Spleen (tissue), 11 donors: ENCODE measurements around the gene NSMCE3. TPM values are rescaled to one million over a fixed set of nuclear protein-coding genes. Genes with fewer than 3 reads are reported as not detected.

Source experiments
- DNase-seq: peaks from one replicate; pipeline ENCODE4 v3.0.0-alpha.2; 2020
- H3K27ac ChIP-seq, 8 donors: fragments of 200-600 bp; sonication (generic) in 7 of 8; 1 replicate in 4 of 8; 2 replicates in 4 of 8; pipeline versions ENCODE4 v1.5.0 to v1.8.0; 2016 to 2021; ENCODE audit warnings: inconsistent platforms in 4 of 8, mild to moderate bottlenecking in 4 of 8, moderate library complexity in 1 of 8
- H3K27me3 ChIP-seq, 7 donors: fragments of 200-600 bp; sonication (generic) in 6 of 7; replicated peaks in 1 of 7; 1 replicate in 4 of 7; 2 replicates in 3 of 7; pipeline versions ENCODE4 v1.5.0 to v1.8.0; 2016 to 2021; ENCODE audit warnings: inconsistent platforms in 3 of 7, mild to moderate bottlenecking in 1 of 7
- H3K36me3 ChIP-seq, 6 donors: fragments of 200-600 bp; sonication (generic) in 5 of 6; 1 replicate in 4 of 6; 2 replicates in 2 of 6; pipeline versions ENCODE4 v1.5.0 to v1.8.0; 2016 to 2021; ENCODE audit warnings: inconsistent platforms in 2 of 6
- H3K4me1 ChIP-seq, 6 donors: fragments of 200-600 bp; sonication (generic) in 5 of 6; 1 replicate in 3 of 6; 2 replicates in 3 of 6; pipeline versions ENCODE4 v1.5.0 to v1.8.0; 2016 to 2021; ENCODE audit warnings: inconsistent platforms in 3 of 6
- H3K4me3 ChIP-seq, 8 donors: fragments of 200-600 bp; sonication (generic) in 7 of 8; 1 replicate in 4 of 8; 2 replicates in 4 of 8; pipeline versions ENCODE4 v1.5.0 to v1.8.0; 2016 to 2021; ENCODE audit warnings: inconsistent platforms in 4 of 8, mild to moderate bottlenecking in 4 of 8, moderate library complexity in 2 of 8
- H3K9me3 ChIP-seq, 8 donors: fragments of 200-600 bp; sonication (generic) in 7 of 8; 1 replicate in 4 of 8; 2 replicates in 4 of 8; pipeline versions ENCODE4 v1.5.0 to v1.8.0; 2016 to 2021; ENCODE audit warnings: inconsistent platforms in 4 of 8
- POLR2A ChIP-seq, 3 donors: fragments of 450-650 bp; IDR thresholded peaks; one replicate each; pipeline ENCODE4 v1.5.1; 2017; ENCODE audit warnings: antibody characterized with exemption in 3 of 3, mild to moderate bottlenecking in 1 of 3
- POLR2AphosphoS5 ChIP-seq, 3 donors: sonication (generic); formaldehyde crosslinking; IDR thresholded peaks; one replicate each; pipeline ENCODE4 v1.5.1; 2017; ENCODE audit warnings: antibody characterized with exemption in 3 of 3
- WGBS, 5 donors: extraction: QIAGEN DNeasy Blood & Tissue Kit in 3 of 5; methylation state at CpG; one replicate each; pipeline versions ENCODE4 v1.1.5 to v1.1.7; 2013 to 2018; 5-methylcytosine and 5-hydroxymethylcytosine counted together
- intact Hi-C: fragments of 100-400 bp; cut with DNase I; formaldehyde crosslinking; loops from one replicate; pipeline ENCODE4 v1.15.0; 2023; ENCODE audit warnings: low total_unique reads
- polyA plus RNA-seq, 3 donors: library from polyadenylated mRNA; stranded (reverse); fragments of 200-250 nt; gene quantifications; one replicate each; pipeline ENCODE4 v1.2.1, GENCODE V29; 2013
- total RNA-seq, 7 donors: library from RNA; depleted of rRNA in 3 of 7; stranded (reverse); fragments of >200 nt in 3 of 7; fragmentation: NEBNext Ultra II Directional in 4 of 7; extraction: Animal tissue kit (Norgen Biotek cat#: 25700) in 4 of 7; gene quantifications; one replicate each; pipeline versions ENCODE4 v1.1.0 to v1.2.1, GENCODE V29; 2016 to 2021
- TF ChIP-seq, protein P1 (sequence below), 11 experiments: fragments of 200-600 bp in 7 of 11; fragments of 450-650 bp in 4 of 11; sonication (generic) in 4 of 11; IDR thresholded peaks in 8 of 11; conservative IDR thresholded peaks in 3 of 11; 1 replicate in 7 of 11; 2 replicates in 4 of 11; pipeline versions ENCODE4 v1.4.0 to v1.8.0; 2016 to 2021; ENCODE audit warnings: antibody characterized with exemption in 11 of 11, inconsistent platforms in 4 of 11, mild to moderate bottlenecking in 1 of 11
- donor health status: healthy with polysubstance abuse.
- donor health status: DM: no; HTN: no; CAD: no; lungs with moderate emphysema.
- donor health status: DM: no; HTN: no; CAD: no.
- donor health status: Bipolar disorder and iron deficiency.
- donor health status: healthy.
- donor health status: DM: no; HTN: no; CAD: no.
- donor health status: DM: yes; HTN: yes; CAD: no.

Gene NSMCE3
- total and polyA plus RNA-seq, 10 donors = 6.5 to 10.8 (median 9.6) TPM

DNA sequence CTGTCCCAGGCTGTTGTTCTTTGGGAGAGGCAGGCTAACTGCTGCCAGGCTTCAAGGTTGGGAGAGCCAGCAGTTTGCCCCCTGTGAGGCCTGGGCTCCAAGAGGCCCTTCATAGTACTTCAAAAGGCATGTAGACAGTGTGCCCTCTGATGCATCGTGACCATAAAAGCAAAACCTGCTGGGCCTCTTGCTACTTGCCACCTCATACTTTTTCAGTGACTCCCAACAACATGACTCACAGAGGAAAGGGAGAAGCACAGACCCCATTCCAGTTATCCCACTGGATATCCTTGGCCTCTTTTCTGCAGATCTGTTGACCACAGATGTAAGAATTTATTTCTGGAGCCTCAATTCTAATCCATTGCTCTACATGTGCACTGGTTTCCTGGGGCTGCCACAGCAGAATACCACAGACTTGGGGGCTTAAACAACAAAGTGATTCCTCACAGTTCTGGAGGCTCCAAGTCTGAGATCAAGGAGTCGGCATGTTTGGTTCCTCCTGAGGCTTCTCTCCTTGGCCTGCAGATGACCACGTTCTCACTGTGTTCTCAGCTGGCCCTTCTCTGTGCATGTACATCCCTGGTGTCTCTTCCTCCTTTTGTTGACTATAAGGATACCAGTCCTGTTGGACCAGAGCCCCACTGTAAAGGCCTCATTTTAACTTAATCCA is 8.9 kb upstream of the NSMCE3 start:
- intact Hi-C loops = no loop called here
- no peak for DNase-seq
- H3K27ac ChIP-seq = no peak overlapping the region
- H3K36me3 ChIP-seq = no peaks in the 10 kb centered on the region
- peaks cover 0 to 18% (median 0%) of the 10 kb centered on the region in 7 donors for H3K27me3 ChIP-seq
- TF ChIP-seq, protein P1, sequence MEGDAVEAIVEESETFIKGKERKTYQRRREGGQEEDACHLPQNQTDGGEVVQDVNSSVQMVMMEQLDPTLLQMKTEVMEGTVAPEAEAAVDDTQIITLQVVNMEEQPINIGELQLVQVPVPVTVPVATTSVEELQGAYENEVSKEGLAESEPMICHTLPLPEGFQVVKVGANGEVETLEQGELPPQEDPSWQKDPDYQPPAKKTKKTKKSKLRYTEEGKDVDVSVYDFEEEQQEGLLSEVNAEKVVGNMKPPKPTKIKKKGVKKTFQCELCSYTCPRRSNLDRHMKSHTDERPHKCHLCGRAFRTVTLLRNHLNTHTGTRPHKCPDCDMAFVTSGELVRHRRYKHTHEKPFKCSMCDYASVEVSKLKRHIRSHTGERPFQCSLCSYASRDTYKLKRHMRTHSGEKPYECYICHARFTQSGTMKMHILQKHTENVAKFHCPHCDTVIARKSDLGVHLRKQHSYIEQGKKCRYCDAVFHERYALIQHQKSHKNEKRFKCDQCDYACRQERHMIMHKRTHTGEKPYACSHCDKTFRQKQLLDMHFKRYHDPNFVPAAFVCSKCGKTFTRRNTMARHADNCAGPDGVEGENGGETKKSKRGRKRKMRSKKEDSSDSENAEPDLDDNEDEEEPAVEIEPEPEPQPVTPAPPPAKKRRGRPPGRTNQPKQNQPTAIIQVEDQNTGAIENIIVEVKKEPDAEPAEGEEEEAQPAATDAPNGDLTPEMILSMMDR (IDR thresholded peaks at IDR 0.05 in 8 of 11, conservative IDR thresholded peaks at IDR 0.05 in 3 of 11) = no peak
- TF ChIP-seq POLR2A (IDR thresholded peaks at IDR 0.05) (no peak), POLR2AphosphoS5 (IDR thresholded peaks at IDR 0.05) (no peak)
- no peaks in the 10 kb centered on the region for H3K9me3 ChIP-seq
- H3K4me1 ChIP-seq = no peaks in the 10 kb centered on the region
- no peak overlapping the region for H3K4me3 ChIP-seq
- WGBS, 5 donors = 74 to 87% (median 79%) methylated on average over 3 of the region's 3 CpGs

GRCh38 chr15:29276366-29276765 is 6.7 kb upstream of the NSMCE3 start:
- H3K36me3 ChIP-seq = no peaks in the 10 kb centered on the region
- no peak for DNase-seq
- H3K27ac ChIP-seq = no peak overlapping the region
- no peak for TF ChIP-seq POLR2A (IDR thresholded peaks at IDR 0.05)
- TF ChIP-seq, protein P1 (IDR thresholded peaks at IDR 0.05 in 8 of 11, conservative IDR thresholded peaks at IDR 0.05 in 3 of 11) = no peak
- no peak for TF ChIP-seq POLR2AphosphoS5 (IDR thresholded peaks at IDR 0.05)
- intact Hi-C loops = no loop called here
- H3K4me1 ChIP-seq = no peaks in the 10 kb centered on the region
- no peak overlapping the region for H3K4me3 ChIP-seq
- peaks cover 0 to 14% (median 0%) of the 10 kb centered on the region in 7 donors for H3K27me3 ChIP-seq
- 86 to 93% (median 89%) methylated on average over 2 of the region's 2 CpGs for whole genome bisulfite sequencing, 5 donors
- no peaks in the 10 kb centered on the region for H3K9me3 ChIP-seq

- Histone ChIP-seq H3K36me3 (no peaks in the 10 kb centered on the region), H3K9me3 (no peaks in the 10 kb centered on the region), H3K27ac (no peak overlapping the region), H3K4me1 (peaks cover 0 to 5% (median 2%) of the 10 kb centered on the region in 6 donors), H3K4me3 (no peak overlapping the region), H3K27me3 (peaks cover 0 to 9% (median 0%) of the 10 kb centered on the region in 7 donors)
- DNase-seq = no peak
- intact Hi-C loops = no loop called here
- TF ChIP-seq, protein P1 (IDR thresholded peaks at IDR 0.05 in 8 of 11, conservative IDR thresholded peaks at IDR 0.05 in 3 of 11) = no peak
- TF ChIP-seq POLR2A (IDR thresholded peaks at IDR 0.05) = no peak
- no peak for TF ChIP-seq POLR2AphosphoS5 (IDR thresholded peaks at IDR 0.05)
- 91 to 100% (median 95%) methylated on average over 1 of the region's 1 CpG for WGBS, 5 donors
Measured at GRCh38 chr15:29275855-29276254, 6.2 kb upstream of the NSMCE3 start.

DNA sequence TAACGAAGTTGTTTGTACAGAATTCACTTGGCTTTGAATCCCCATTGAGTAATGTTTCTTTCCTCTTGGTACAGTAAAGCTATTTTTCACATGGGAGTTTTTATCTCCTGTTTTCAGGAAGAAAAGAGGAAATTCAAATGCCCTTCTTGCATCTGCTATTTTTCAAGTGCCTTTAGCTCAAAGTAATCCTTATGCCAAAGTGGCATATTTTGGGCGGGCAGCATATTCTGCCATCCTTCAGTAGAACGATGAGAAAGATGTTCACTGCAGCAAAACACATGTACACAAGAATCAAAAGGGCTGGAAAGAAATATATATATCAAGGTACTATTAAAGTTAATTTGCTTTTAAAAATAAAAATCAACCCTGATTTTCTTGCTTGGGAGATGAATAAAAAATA is 5.3 kb upstream of the NSMCE3 start:
- no peak for DNase-seq
- Histone ChIP-seq H3K4me3 (no peak overlapping the region), H3K27me3 (peaks cover 0 to under 1% (median 0%) of the 10 kb centered on the region in 7 donors), H3K36me3 (no peaks in the 10 kb centered on the region), H3K9me3 (no peaks in the 10 kb centered on the region), H3K4me1 (peaks cover 5 to 11% (median 8%) of the 10 kb centered on the region in 6 donors), H3K27ac (no peak overlapping the region)
- intact Hi-C loops = no loop called here
- TF ChIP-seq, protein P1 (IDR thresholded peaks at IDR 0.05 in 8 of 11, conservative IDR thresholded peaks at IDR 0.05 in 3 of 11) = no peak
- TF ChIP-seq POLR2A (IDR thresholded peaks at IDR 0.05) (no peak), POLR2AphosphoS5 (IDR thresholded peaks at IDR 0.05) (no peak)
- WGBS, 5 donors = 84 to 92% (median 89%) methylated on average over 3 of the region's 3 CpGs
